ENCODE results near the gene EPC2. TPM values are rescaled to one million over a fixed set of nuclear protein-coding genes. Genes with fewer than 3 reads are reported as not detected.
"Not testable (repeated sequence)": the region's sequence is repeated elsewhere in the genome, so short reads cannot be mapped to it uniquely, and the experiment has no call there.

Gene EPC2
- total RNA-seq, 1 donor from 2014 or later = 27.5 TPM

- DNase-seq (ENCODE audit: low spot score) = no peak
- intact Hi-C loops (cut with DNase I) = no loop called here
Measured at GRCh38 chr2:148781544-148781943, 137.0 kb downstream of the EPC2 start.

GRCh38 chr2:148789059-148789458, 144.5 kb downstream of the EPC2 start:
- DNase-seq (ENCODE audit: low spot score) = no peak
- intact Hi-C loops (cut with DNase I) = no loop called here

GRCh38 chr2:148790172-148790571, 145.6 kb downstream of the EPC2 start:
- DNase-seq (ENCODE audit: low spot score); intact Hi-C loops (cut with DNase I): not testable (repeated sequence)

- intact Hi-C loops (cut with DNase I) = no loop called here
- no peak for DNase-seq (ENCODE audit: low spot score)
Measured at GRCh38 chr2:148794558-148794957, 150.0 kb downstream of the EPC2 start.

- intact Hi-C loops (cut with DNase I) = no loop called here
- DNase-seq (ENCODE audit: low spot score) = no peak
Measured at GRCh38 chr2:148796735-148797512, 152.4 kb downstream of the EPC2 start.

GRCh38 chr2:148802448-148803220, 158.1 kb downstream of the EPC2 start:
- intact Hi-C loops (cut with DNase I) = no loop called here

GRCh38 chr2:148810081-148810480, 165.5 kb downstream of the EPC2 start:
- no peak for DNase-seq (ENCODE audit: low spot score)
- intact Hi-C loops (cut with DNase I) = no loop called here

More at GRCh38 chr2:148802448-148803220, 158.1 kb downstream of the EPC2 start:
- no peak for DNase-seq (ENCODE audit: low spot score)

- intact Hi-C loops (cut with DNase I) = no loop called here
- DNase-seq (ENCODE audit: low spot score) = no peak
Measured at GRCh38 chr2:148812306-148812705, 167.8 kb downstream of the EPC2 start.

GRCh38 chr2:148813603-148814065, 169.1 kb downstream of the EPC2 start:
- DNase-seq (ENCODE audit: low spot score) = no peak
- intact Hi-C loops (cut with DNase I) = no loop called here

GRCh38 chr2:148814143-148814859, 169.8 kb downstream of the EPC2 start:
- intact Hi-C loops (cut with DNase I) = no loop called here

GRCh38 chr2:148814860-148815419, 170.4 kb downstream of the EPC2 start:
- DNase-seq (ENCODE audit: low spot score) = no peak
- intact Hi-C loops (cut with DNase I) = loop anchor here (5.0 kb wide), 1 partner anchor 173 kb away; the partner anchor contains the start of gene EPC2

More at GRCh38 chr2:148814143-148814859, 169.8 kb downstream of the EPC2 start:
- DNase-seq (ENCODE audit: low spot score) = no peak

GRCh38 chr2:148816176-148816575, 171.6 kb downstream of the EPC2 start:
- DNase-seq (ENCODE audit: low spot score) = no peak
- intact Hi-C loops (cut with DNase I) = loop anchor here (5.0 kb wide), 1 partner anchor 174 kb away; the partner anchor contains the start of gene EPC2

GRCh38 chr2:148817210-148817708, 172.7 kb downstream of the EPC2 start:
- no peak for DNase-seq (ENCODE audit: low spot score)

GRCh38 chr2:148819019-148819585, 174.6 kb downstream of the EPC2 start:
- no peak for DNase-seq (ENCODE audit: low spot score)
- intact Hi-C loops (cut with DNase I) = loop anchor here (5.0 kb wide), 1 partner anchor 177 kb away; the partner anchor contains the start of gene EPC2

More at GRCh38 chr2:148817210-148817708, 172.7 kb downstream of the EPC2 start:
- intact Hi-C loops (cut with DNase I) = loop anchor here (5.0 kb wide), 1 partner anchor 175 kb away; the partner anchor contains the start of gene EPC2

- DNase-seq (ENCODE audit: low spot score) = no peak
- intact Hi-C loops (cut with DNase I) = no loop called here
Measured at GRCh38 chr2:148824190-148824589, 179.6 kb downstream of the EPC2 start.

- DNase-seq (ENCODE audit: low spot score) = no peak
- intact Hi-C loops (cut with DNase I) = no loop called here
Measured at GRCh38 chr2:148826791-148827190, 182.2 kb downstream of the EPC2 start.

GRCh38 chr2:148828941-148829340, 184.4 kb downstream of the EPC2 start:
- intact Hi-C loops (cut with DNase I) = no loop called here
- DNase-seq (ENCODE audit: low spot score) = no peak

- DNase-seq (ENCODE audit: low spot score) = no peak
- intact Hi-C loops (cut with DNase I) = no loop called here
Measured at GRCh38 chr2:148829618-148830017, 185.1 kb downstream of the EPC2 start.

GRCh38 chr2:148832637-148833036, 188.1 kb downstream of the EPC2 start:
- no peak for DNase-seq (ENCODE audit: low spot score)
- intact Hi-C loops (cut with DNase I) = no loop called here

Measured in cardiac septum (tissue), 1 donor.